GM18907 (cell line): Measurements from ENCODE around the gene PRAME.
"Not testable (repeated sequence)": the region's sequence is repeated elsewhere in the genome, so short reads cannot be mapped to it uniquely, and the experiment has no call there.

Source experiments
- ATAC-seq: cut with Tn5 transposase; IDR thresholded peaks from one replicate; pipeline ENCODE4 v1.9.1; 2021; ENCODE audit warnings: mild to moderate bottlenecking, moderate library complexity; ENCODE audit not compliant: unreplicated experiment

Gene PRAME

DNA sequence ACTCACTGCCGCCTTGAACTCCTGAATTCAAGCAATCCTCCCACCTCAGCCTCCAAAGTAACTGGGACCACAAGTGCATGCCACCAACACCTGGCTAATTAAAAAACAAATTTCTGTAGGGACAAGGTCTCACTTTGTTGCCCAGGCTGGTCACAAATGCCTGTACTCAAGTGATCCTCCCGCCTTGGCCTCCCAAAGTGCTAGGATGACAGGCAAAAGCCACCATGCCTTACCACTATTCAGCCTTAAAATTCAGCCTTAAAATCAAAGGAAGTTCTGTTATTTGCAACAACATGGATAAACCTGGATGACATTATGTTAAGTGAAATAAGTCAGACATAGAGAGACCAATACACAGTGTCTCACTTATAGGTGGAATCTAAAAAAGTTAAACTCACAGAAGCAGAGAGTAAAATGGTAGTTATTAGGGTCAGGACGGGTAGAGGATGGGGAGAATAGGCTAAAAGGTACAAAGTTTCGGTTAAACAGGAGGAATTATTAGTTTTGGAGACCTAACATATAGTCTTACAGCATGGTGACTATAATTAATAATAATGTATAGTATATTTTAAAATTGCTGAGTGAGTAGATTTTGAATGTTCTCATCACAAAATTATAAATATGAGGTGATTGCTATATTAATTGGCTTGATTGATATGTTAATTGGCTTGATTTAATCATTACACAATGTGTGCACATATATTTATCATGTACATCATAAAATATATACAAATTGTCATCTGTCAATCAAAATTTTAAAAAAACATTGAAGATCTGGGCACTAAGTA lies 32.7 kb downstream of the PRAME start:
- no peak for ATAC-seq

DNA sequence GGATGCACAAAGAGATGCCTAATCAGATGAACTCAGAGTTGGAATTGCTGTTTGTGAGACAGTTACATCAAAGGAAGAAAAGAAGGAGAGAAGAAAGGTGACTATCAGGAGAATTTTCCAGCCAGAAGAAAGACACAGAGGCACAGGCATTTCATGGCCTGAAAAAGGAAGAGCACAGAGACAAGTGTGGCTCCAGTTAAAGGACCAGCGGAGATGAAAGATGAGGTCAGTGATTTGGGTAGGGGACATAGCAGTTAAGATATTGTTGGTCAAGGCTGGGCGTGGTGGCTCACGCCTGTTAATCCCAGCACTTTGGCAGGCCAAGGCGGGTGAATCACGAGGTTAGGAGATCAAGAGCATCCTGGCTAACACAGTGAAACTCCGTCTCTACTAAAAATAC lies 35.6 kb downstream of the PRAME start:
- ATAC-seq: no peak

DNA sequence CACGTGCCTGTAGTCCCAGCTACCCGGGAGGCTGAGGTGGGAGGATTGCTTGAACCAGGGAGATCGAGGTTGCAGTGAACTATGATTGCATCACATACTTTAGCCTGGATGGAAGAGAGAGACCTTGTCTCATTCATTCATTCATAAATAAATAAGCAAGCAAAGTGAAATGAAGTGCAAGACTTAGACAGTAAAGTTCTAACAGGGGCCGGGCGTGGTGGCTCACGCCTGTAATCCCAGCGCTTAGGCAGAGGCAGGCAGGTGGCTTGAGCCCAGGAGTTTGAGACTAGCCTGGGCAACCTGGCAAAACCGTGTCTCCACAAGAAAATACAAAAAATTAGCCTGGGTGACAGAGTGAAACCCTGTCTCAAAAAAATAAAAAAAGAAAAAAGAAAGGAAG lies 37.4 kb downstream of the PRAME start:
- ATAC-seq: no peak

- ATAC-seq: no peak
These were observed 38.1 kb downstream of the PRAME start for GRCh38 chr22:22520667-22521602.

DNA sequence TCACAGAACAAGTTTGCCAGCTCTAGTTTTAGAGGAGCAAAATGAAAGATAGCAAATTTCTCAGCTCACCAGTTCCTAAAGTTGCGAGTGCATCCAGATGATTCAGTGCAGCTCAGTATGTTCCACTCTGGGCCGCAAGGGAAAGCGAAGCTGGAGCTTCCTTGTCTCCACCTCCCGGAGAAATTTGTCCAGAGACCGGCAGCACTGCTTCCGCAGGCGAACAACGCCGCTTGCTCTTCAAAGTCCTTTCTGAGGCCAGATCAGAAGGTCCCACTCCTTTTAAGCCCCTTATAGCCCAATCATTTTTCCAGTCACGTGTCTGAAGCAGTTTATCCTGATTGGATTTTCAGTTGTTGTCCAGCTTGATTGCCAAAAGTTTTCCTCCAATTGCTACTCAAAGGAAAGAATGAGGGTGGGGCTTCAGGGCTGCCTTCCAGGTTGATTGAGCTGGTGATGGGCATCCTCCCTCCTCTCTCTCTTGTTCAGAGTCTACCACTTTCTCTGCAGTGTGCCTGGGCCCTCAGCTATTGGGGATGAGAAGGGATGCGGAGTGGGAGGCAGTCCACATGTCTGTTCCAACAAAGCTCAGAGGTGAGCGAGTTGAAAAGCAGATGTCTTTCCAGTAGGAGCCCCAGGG lies 38.9 kb downstream of the PRAME start, which contains the start of gene ZNF280A:
Gene ZNF280A (minus strand): TSS at position 251 of the 637 bp plus-strand sequence. CDS start 4,640 bp downstream, outside the sequence.
- ATAC-seq: no peak

DNA sequence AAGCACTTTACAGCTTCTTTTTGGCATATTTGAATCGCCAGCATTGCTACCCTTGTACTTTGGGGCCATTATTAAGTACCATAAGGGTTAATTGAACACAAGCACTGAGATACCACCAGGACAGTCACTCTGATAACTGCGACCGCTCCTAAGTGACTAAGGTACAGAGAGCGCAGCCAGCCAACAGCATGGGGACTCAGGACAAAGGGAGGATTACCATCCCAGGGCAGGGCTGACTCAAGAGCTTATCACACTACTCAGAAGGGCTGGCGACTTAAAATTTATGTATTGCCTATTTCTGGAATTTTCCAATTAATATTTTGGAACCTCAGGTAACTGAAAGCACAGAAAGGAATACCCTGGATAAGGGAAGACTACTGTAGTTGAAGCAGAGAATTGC lies 39.5 kb downstream of the PRAME start:
- no peak for ATAC-seq

- no peak for ATAC-seq
These were observed 42.1 kb downstream of the PRAME start for GRCh38 chr22:22516992-22517391.

GRCh38 chr22:22515890-22516289 lies 43.2 kb downstream of the PRAME start:
- no peak for ATAC-seq

DNA sequence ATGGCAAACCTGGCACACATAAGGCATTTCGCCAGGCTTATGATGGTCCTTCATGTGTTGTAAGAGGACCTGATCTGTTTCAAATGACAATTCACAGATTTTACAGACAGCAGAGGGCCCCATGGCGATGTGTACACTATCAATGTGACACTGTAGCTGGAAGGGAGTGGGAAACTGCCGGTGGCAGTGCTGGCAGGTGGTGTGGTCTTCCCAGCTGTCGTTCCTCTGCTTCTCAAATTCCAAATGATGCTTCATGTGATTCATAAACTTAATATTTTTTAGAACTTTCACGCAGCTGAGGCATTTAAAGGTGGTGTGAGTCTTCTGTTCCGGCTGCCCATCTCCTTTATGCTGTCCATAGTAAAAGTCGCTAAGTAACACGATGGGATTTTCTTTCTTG lies 44.6 kb downstream of the PRAME start:
- ATAC-seq: not testable (repeated sequence)

GRCh38 chr22:22513619-22514018 lies 45.4 kb downstream of the PRAME start:
- no peak for ATAC-seq

DNA sequence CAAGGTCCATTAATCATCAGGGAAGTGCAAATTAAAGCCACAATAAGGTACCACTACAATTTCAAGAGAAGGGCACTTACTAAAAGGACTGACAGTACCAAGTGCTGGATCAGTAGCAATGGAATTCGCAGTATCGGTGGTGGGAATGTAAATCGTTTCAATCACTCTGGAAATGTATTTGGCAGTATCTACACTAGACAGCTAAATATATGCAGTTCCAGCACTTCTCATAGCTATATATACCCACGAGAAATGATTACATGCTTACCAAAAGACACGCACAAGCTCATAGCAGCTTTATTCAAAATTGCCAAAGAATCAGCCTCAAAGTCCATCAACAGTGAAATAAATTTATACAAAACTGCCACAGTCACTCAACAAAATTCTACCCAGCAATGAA lies 46.1 kb downstream of the PRAME start:
- no peak for ATAC-seq

- not testable (repeated sequence) for ATAC-seq
These were observed 48.2 kb downstream of the PRAME start for GRCh38 chr22:22510833-22511232.

- not testable (repeated sequence) for ATAC-seq
These were observed 49.2 kb downstream of the PRAME start for GRCh38 chr22:22509912-22510311.

DNA sequence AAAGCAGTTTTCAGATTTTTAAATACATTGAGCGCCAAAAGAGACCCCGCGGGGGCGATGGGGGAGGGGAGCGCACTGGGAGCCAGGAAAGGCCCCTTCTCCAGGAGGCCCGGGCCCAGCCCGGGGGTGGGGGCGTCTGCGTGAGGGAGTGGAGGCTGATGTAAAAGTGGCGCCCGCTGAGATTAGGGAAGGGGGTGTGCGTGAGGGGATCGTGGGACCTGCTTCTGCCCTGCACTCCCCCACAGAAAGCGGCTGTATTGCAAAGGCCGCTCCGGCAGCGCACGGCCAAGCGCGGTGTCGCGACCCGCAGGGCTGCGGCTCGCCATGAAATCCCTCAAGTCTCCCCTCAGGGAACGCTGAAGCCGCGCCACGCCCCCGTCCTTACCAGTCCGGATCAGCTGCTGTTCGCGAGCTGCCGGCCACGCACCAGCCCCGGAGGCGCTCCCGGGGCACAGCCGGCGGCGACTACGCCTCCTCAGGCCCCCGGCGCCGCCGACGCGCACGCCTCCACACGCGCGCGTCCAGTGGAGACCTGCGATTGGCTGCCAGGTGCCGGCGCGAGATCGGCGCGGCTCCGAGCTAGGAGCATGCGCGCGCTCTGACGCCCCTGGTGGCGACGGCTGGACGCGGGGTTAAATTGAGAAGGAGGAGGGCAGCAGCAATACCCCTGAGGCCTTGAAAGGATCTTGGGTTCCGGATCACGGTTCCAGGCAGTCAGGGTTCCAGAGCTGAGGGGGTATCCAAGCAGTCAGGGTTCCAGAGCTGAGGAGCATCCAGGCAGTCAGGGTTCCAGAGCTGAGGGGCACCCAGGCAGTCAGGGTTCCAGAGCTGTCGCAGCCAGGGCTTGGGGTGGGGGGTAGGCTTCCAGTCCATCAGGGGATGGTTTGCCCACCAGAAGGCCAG lies 50.5 kb downstream of the PRAME start, which contains the start of gene ZNF280B:
Gene ZNF280B (minus strand): TSS at position 469 of the 903 bp plus-strand sequence. CDS start 19,344 bp downstream, outside the sequence.
- ATAC-seq: peak; percentile 89

- ATAC-seq: no peak
These were observed 51.3 kb downstream of the PRAME start for GRCh38 chr22:22507743-22508273.

- ATAC-seq: no peak
These were observed 52.3 kb downstream of the PRAME start for GRCh38 chr22:22506736-22507135.

- ATAC-seq: no peak
These were observed 60.8 kb downstream of the PRAME start for GRCh38 chr22:22498267-22498666.
